GM13977 (cell line): Measurements from ENCODE around the gene GARIN5B.

ENCODE experiments used
- DNase-seq: peaks from one replicate; pipeline ENCODE4 v3.0.0; 2012; ENCODE audit warnings: low spot score
- CTCF ChIP-seq: IDR thresholded peaks from 2 replicates; pipeline ENCODE4 v1.5.1; 2012; ENCODE audit warnings: mild to moderate bottlenecking, control low read depth; ENCODE audit not compliant: insufficient read depth; ENCODE audit errors: extremely low read depth, missing control alignments
- in situ Hi-C: fragments of 300-500 bp; cut with MboI; formaldehyde crosslinking; loops from one replicate; pipeline ENCODE4 v1.12.0; 2022; ENCODE audit warnings: low sequenced_read_pairs, low pct_unique_long_range_greater_than_20kb, mixed read lengths, inconsistent platforms; ENCODE audit not compliant: unreplicated experiment

The GARIN5B gene

GRCh38 chr19:55387736-55388497 is 24.9 kb upstream of the GARIN5B start:
- no peak for TF ChIP-seq CTCF
- DNase-seq: no peak
- in situ Hi-C loops: no loop called here

- TF ChIP-seq CTCF: no peak
- in situ Hi-C loops: no loop called here
- no peak for DNase-seq
Measured at GRCh38 chr19:55386493-55386971, 23.5 kb upstream of the GARIN5B start.

GRCh38 chr19:55385724-55386492 is 22.8 kb upstream of the GARIN5B start, which contains the start of gene RPL28:
Gene RPL28, plus strand, starts transcription at chr19:55385932. Its CDS starts 426 bp downstream, at chr19:55386358.
- peak; percentile 98 for DNase-seq
- TF ChIP-seq CTCF: no peak
- in situ Hi-C loops: no loop called here

- peak; percentile 98 for DNase-seq
- TF ChIP-seq CTCF: no peak
- in situ Hi-C loops: no loop called here
Measured at GRCh38 chr19:55384920-55385723, 22.1 kb upstream of the GARIN5B start.

- peak; percentile 69 for DNase-seq
- no peak for TF ChIP-seq CTCF
- in situ Hi-C loops: no loop called here
Measured at GRCh38 chr19:55384131-55384919, 21.3 kb upstream of the GARIN5B start, which contains the start of gene TMEM238. Gene TMEM238, minus strand, starts transcription at chr19:55384292. Its CDS starts 33 bp downstream, at chr19:55384259.
